ENCODE data around the gene MRPL55.

DNA sequence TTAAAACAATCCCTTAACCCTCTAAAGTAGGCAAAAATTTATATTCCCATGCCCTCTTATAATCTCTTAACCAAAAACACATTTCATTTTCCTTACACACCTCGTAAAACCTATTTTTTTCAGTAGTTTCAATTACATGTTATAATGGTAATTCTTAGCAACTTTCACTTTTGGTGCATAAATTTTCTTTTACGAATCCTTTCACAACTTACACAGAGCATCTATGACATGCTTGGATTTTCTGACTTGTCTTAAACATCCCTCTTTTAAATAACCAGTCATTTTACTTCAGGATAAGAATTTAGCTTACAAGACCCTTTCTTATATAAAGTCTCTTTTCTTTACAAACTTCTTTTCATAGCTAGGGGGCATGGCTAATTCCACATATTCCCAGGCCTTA lies 8.9 kb upstream of the MRPL55 start:
- TF ChIP-seq, protein P1, sequence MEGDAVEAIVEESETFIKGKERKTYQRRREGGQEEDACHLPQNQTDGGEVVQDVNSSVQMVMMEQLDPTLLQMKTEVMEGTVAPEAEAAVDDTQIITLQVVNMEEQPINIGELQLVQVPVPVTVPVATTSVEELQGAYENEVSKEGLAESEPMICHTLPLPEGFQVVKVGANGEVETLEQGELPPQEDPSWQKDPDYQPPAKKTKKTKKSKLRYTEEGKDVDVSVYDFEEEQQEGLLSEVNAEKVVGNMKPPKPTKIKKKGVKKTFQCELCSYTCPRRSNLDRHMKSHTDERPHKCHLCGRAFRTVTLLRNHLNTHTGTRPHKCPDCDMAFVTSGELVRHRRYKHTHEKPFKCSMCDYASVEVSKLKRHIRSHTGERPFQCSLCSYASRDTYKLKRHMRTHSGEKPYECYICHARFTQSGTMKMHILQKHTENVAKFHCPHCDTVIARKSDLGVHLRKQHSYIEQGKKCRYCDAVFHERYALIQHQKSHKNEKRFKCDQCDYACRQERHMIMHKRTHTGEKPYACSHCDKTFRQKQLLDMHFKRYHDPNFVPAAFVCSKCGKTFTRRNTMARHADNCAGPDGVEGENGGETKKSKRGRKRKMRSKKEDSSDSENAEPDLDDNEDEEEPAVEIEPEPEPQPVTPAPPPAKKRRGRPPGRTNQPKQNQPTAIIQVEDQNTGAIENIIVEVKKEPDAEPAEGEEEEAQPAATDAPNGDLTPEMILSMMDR (IDR thresholded peaks at IDR 0.05), result no peak
- TF ChIP-seq POLR2AphosphoS5 (IDR thresholded peaks at IDR 0.05), result no peak

All from prostate gland (tissue), 2 donors.